IMR-90 (cell line): ENCODE measurements around the gene IKZF3. TPM values are rescaled to one million over a fixed set of nuclear protein-coding genes. Genes with fewer than 3 reads are reported as not detected.

Experiments used
- ATAC-seq: fragments of 200-7000 bp; cut with Tn5 transposase; 2 replicates; pipeline ENCODE4 v1.9.1; 2020; ENCODE audit warnings: low read depth, mild to moderate bottlenecking, moderate library complexity
- BruUV-seq: library from RNA; stranded (reverse); fragments of 400-500 nt; replicated peaks from 2 replicates; lab custom pipeline; 2021; lab: Mats Ljungman, UMichigan
- CTCF ChIA-PET: fragments of 300-600 bp; formaldehyde crosslinking; extraction: SDS; loops from one replicate; lab custom pipeline; 2021; ENCODE audit warnings: antibody characterized with exemption; lab: Yijun Ruan, JAX
- POLR2A ChIA-PET: fragments of 300-600 bp; sonication (Branson Sonifier 250); formaldehyde crosslinking; loops from one replicate; lab custom pipeline; 2022; ENCODE audit warnings: antibody characterized with exemption; ENCODE audit not compliant: unreplicated experiment; lab: Charles Lee
- DNase-seq: peaks from one replicate; pipeline ENCODE4 v3.0.0; 2013
- H2AFZ ChIP-seq: replicated peaks from 2 replicates; pipeline ENCODE3; 2013; ENCODE audit warnings: low read length, mild to moderate bottlenecking; ENCODE audit not compliant: poor library complexity
- H2AK5ac ChIP-seq: 2 replicates; pipeline ENCODE4 v1.6.1; 2013; ENCODE audit warnings: low read depth, low read length, inconsistent platforms
- H2AK9ac ChIP-seq: replicated peaks from 2 replicates; pipeline ENCODE3; 2013; ENCODE audit warnings: mild to moderate bottlenecking, low read depth, low read length, moderate library complexity; ENCODE audit not compliant: poor library complexity
- H2BK120ac ChIP-seq: 2 replicates; pipeline ENCODE4 v1.6.1; 2013; ENCODE audit warnings: low read depth, low read length, inconsistent platforms
- H2BK15ac ChIP-seq: 3 replicates; pipeline ENCODE4 v1.6.1; 2013; ENCODE audit warnings: low read depth, low read length, inconsistent platforms
- H2BK20ac ChIP-seq: 2 replicates; pipeline ENCODE4 v1.6.1; 2013; ENCODE audit warnings: low read depth, mild to moderate bottlenecking, inconsistent platforms, low read length, moderate library complexity
- H2BK5ac ChIP-seq: 2 replicates; pipeline ENCODE4 v1.6.1; 2013; ENCODE audit warnings: mild to moderate bottlenecking, low read depth, low read length, inconsistent platforms; ENCODE audit not compliant: poor library complexity, severe bottlenecking
- H3K14ac ChIP-seq: replicated peaks from 2 replicates; pipeline ENCODE4 v1.6.1; 2013; ENCODE audit warnings: low read depth, low read length, inconsistent platforms
- H3K18ac ChIP-seq: 2 replicates; pipeline ENCODE4 v1.6.1; 2013; ENCODE audit warnings: low read depth, low read length, control low read depth
- H3K23ac ChIP-seq: 2 replicates; pipeline ENCODE4 v1.6.1; 2013; ENCODE audit warnings: low read depth, low read length, inconsistent platforms
- H3K27ac ChIP-seq: 2 replicates; pipeline ENCODE4 v1.5.1; 2013; ENCODE audit warnings: mild to moderate bottlenecking, control low read depth, low read length; ENCODE audit not compliant: insufficient read depth
- H3K27me3 ChIP-seq: 2 replicates; pipeline ENCODE4 v1.6.1; 2013; ENCODE audit warnings: low read length; ENCODE audit not compliant: control insufficient read depth, insufficient read depth
- H3K36me3 ChIP-seq: 2 replicates; pipeline ENCODE4 v1.6.1; 2013; ENCODE audit warnings: low read length, mixed read lengths; ENCODE audit not compliant: control insufficient read depth, insufficient read depth
- H3K4ac ChIP-seq: 2 replicates; pipeline ENCODE4 v1.6.1; 2013; ENCODE audit warnings: low read depth, low read length, inconsistent platforms
- H3K4me1 ChIP-seq: 2 replicates; pipeline ENCODE4 v1.6.1; 2013; ENCODE audit warnings: low read length, mixed read lengths; ENCODE audit not compliant: control insufficient read depth, insufficient read depth
- H3K4me2 ChIP-seq: 2 replicates; pipeline ENCODE4 v1.6.1; 2013; ENCODE audit warnings: low read depth, mild to moderate bottlenecking, control low read depth, low read length, moderate library complexity
- H3K4me3 ChIP-seq: 2 replicates; pipeline ENCODE4 v1.5.1; 2013; ENCODE audit warnings: low read depth, mild to moderate bottlenecking, control low read depth, low read length, moderate library complexity; ENCODE audit not compliant: insufficient read depth
- H3K56ac ChIP-seq: 2 replicates; pipeline ENCODE4 v1.6.1; 2013; ENCODE audit warnings: low read length, inconsistent platforms; ENCODE audit not compliant: insufficient read depth; ENCODE audit errors: extremely low read depth
- H3K79me1 ChIP-seq, 2 experiments: 2 replicates each; pipeline ENCODE4 v1.6.1; 2013; ENCODE audit warnings: low read length in 2 of 2, inconsistent platforms in 1 of 2, low read depth in 1 of 2
- H3K9ac ChIP-seq: 2 replicates; pipeline ENCODE4 v1.6.1; 2013; ENCODE audit warnings: low read depth, low read length, control low read depth
- H3K9me1 ChIP-seq: 2 replicates; pipeline ENCODE4 v1.6.1; 2013; ENCODE audit warnings: low read length, inconsistent platforms; ENCODE audit not compliant: insufficient read depth
- H3K9me3 ChIP-seq: 2 replicates; pipeline ENCODE4 v1.6.1; 2013; ENCODE audit warnings: low read length; ENCODE audit not compliant: control insufficient read depth, insufficient read depth
- H4K20me1 ChIP-seq: 2 replicates; pipeline ENCODE4 v1.6.1; 2013; ENCODE audit warnings: low read length, inconsistent platforms; ENCODE audit not compliant: insufficient read depth
- H4K5ac ChIP-seq: 2 replicates; pipeline ENCODE4 v1.6.1; 2013; ENCODE audit warnings: mild to moderate bottlenecking, low read depth, low read length, control low read depth
- H4K8ac ChIP-seq, 2 experiments: 2 replicates each; pipeline ENCODE4 v1.6.1; 2013; ENCODE audit warnings: low read depth in 2 of 2, low read length in 2 of 2, control low read depth in 1 of 2, inconsistent platforms in 1 of 2
- H4K91ac ChIP-seq: 2 replicates; pipeline ENCODE4 v1.6.1; 2013; ENCODE audit warnings: low read depth, low read length, inconsistent platforms; ENCODE audit not compliant: insufficient read depth
- CEBPB ChIP-seq: IDR thresholded peaks from 2 replicates; pipeline ENCODE4 v1.6.1; 2012; ENCODE audit warnings: low read depth, low read length, improper control_type of control experiment
- CHD1 ChIP-seq: IDR thresholded peaks from 2 replicates; pipeline ENCODE4 v1.6.1; 2012; ENCODE audit warnings: low read depth, low read length, improper control_type of control experiment
- CTCF ChIP-seq: conservative IDR thresholded peaks from 2 replicates; pipeline ENCODE4 v1.5.1; 2012; ENCODE audit warnings: mild to moderate bottlenecking, low read depth, low read length, improper control_type of control experiment
- FOS ChIP-seq: fragments of 150-350 bp; IDR thresholded peaks from 2 replicates; pipeline ENCODE4 v1.6.1; 2016; ENCODE audit warnings: low read depth, low read length
- MAFK ChIP-seq: IDR thresholded peaks from 2 replicates; pipeline ENCODE4 v1.6.1; 2012; ENCODE audit warnings: low read depth, low read length, improper control_type of control experiment
- MAZ ChIP-seq: IDR thresholded peaks from 2 replicates; pipeline ENCODE4 v1.6.1; 2012; ENCODE audit warnings: low read depth, mild to moderate bottlenecking, low read length, improper control_type of control experiment, moderate library complexity, borderline replicate concordance
- MXI1 ChIP-seq: IDR thresholded peaks from 2 replicates; pipeline ENCODE4 v1.6.1; 2012; ENCODE audit warnings: low read depth, mild to moderate bottlenecking, low read length, moderate library complexity, borderline replicate concordance
- NFE2L2 ChIP-seq: fragments of 150-350 bp; IDR thresholded peaks from 2 replicates; pipeline ENCODE4 v1.6.1; 2016; ENCODE audit warnings: low read depth, mild to moderate bottlenecking, low read length
- POLR2A ChIP-seq: IDR thresholded peaks from 2 replicates; pipeline ENCODE4 v1.6.1; 2012; ENCODE audit warnings: mild to moderate bottlenecking, low read depth, low read length
- RAD21 ChIP-seq: IDR thresholded peaks from 2 replicates; pipeline ENCODE4 v1.6.1; 2012; ENCODE audit warnings: low read length, improper control_type of control experiment
- RCOR1 ChIP-seq: IDR thresholded peaks from 2 replicates; pipeline ENCODE4 v1.6.1; 2012; ENCODE audit warnings: mild to moderate bottlenecking, low read length, improper control_type of control experiment; ENCODE audit not compliant: insufficient replicate concordance
- RFX5 ChIP-seq: IDR thresholded peaks from 2 replicates; pipeline ENCODE4 v1.8.0; 2012; ENCODE audit warnings: low read depth, mild to moderate bottlenecking, low read length, moderate library complexity
- SMC3 ChIP-seq: fragments of 150-350 bp; IDR thresholded peaks from 2 replicates; pipeline ENCODE4 v1.6.1; 2016; ENCODE audit warnings: low read depth, mild to moderate bottlenecking, antibody characterized with exemption, low read length, moderate library complexity
- USF2 ChIP-seq: fragments of 150-350 bp; IDR thresholded peaks from 2 replicates; pipeline ENCODE4 v1.6.1; 2017; ENCODE audit warnings: mild to moderate bottlenecking, antibody characterized with exemption, low read length, low read depth
- WGBS, 2 experiments: methylation state at CpG; one replicate each; pipeline versions ENCODE4 v1.1.5 to v1.1.7; 2013; ENCODE audit warnings: missing lambda C conversion rate in 2 of 2; ENCODE audit not compliant: insufficient read length in 1 of 2; ENCODE audit errors: extremely low coverage in 2 of 2; 5-methylcytosine and 5-hydroxymethylcytosine counted together
- dilution Hi-C: fragments of 300-500 bp; cut with HindIII; formaldehyde crosslinking; loops from one replicate; pipeline ENCODE4 v1.14.3; 2018; ENCODE audit warnings: low sequenced_read_pairs; ENCODE audit not compliant: unreplicated experiment
- in situ Hi-C: fragments of 300-500 bp; cut with MboI; formaldehyde crosslinking; loops from 3 replicates; pipeline ENCODE4 v1.14.3; 2019; ENCODE audit warnings: low sequenced_read_pairs, inconsistent platforms, mixed read lengths
- intact Hi-C: fragments of 100-400 bp; cut with micrococcal nuclease; formaldehyde crosslinking; loops from 2 replicates; pipeline ENCODE4 v1.10.0; 2022
- polyA plus RNA-seq, 3 experiments: library from polyadenylated mRNA; depleted of rRNA; stranded (reverse); fragments of >200 nt; gene quantifications; 2 replicates each; pipeline ENCODE4 v1.2.3, GENCODE V29; 2012; ENCODE audit warnings: low replicate concordance in 1 of 3
- total RNA-seq: library from RNA; depleted of rRNA; stranded (reverse); fragments of >200 nt; gene quantifications from 2 replicates; pipeline ENCODE4 v1.2.3, GENCODE V29; 2012

IKZF3 gene
- total and polyA plus RNA-seq, 2 of the 4 experiments (the other 2 are of a cell fraction), result not detected

- ATAC-seq (peak; percentile 57), DNase-seq (peak; percentile 31)
- intact Hi-C loops, result loop anchor here (1.0 kb wide), 1 partner anchor 108 kb away; the partner anchor contains the start of gene PSMD3
- peaks cover 10% of the 10 kb centered on the region for H3K9me3 ChIP-seq
- no peaks in the 10 kb centered on the region for H3K36me3 ChIP-seq
- in situ Hi-C loops, result no loop called here
- H3K27me3 ChIP-seq, result peaks cover 29% of the 10 kb centered on the region
- ChIA-PET CTCF (interaction anchor here (2.1 kb wide), 1 partner anchor 10 kb away, joined by 6 read pairs; no protein-coding TSS in a partner anchor), POLR2A (no interaction called here)
- no peak overlapping the region for H3K9ac ChIP-seq
- no peak overlapping the region for H4K5ac ChIP-seq
- H2BK20ac ChIP-seq, result no peak overlapping the region
- H3K4ac ChIP-seq, result no peak overlapping the region
- H2AFZ ChIP-seq, result no peak overlapping the region
- H3K79me1 ChIP-seq, result no peaks in the 10 kb centered on the region
- no peak overlapping the region for H3K4me3 ChIP-seq
- WGBS, 2 experiments, result no CpG with 5 or more reads among the region's 2 CpGs
- no peak overlapping the region for H3K23ac ChIP-seq
- no peaks in the 10 kb centered on the region for H3K4me1 ChIP-seq
- no peak overlapping the region for H3K4me2 ChIP-seq
- H3K9me1 ChIP-seq, result no peaks in the 10 kb centered on the region
- no peak overlapping the region for H3K14ac ChIP-seq
- no peak overlapping the region for H3K18ac ChIP-seq
- H2AK5ac ChIP-seq, result no peak overlapping the region
- H2BK120ac ChIP-seq, result no peak overlapping the region
- no peak overlapping the region for H3K56ac ChIP-seq
- BruUV-seq, result no TSS peak
- no peaks in the 10 kb centered on the region for H4K20me1 ChIP-seq
- H4K91ac ChIP-seq, result no peak overlapping the region
- no peak overlapping the region for H2AK9ac ChIP-seq
- H3K27ac ChIP-seq, result no peak overlapping the region
- no peak for TF ChIP-seq POLR2A
- TF ChIP-seq RCOR1, result no peak
- TF ChIP-seq NFE2L2, result no peak
- peak; percentile 49; the same call in 1 of the 2 replicates for TF ChIP-seq SMC3
- no peak for TF ChIP-seq CEBPB
- TF ChIP-seq CHD1, result no peak
- TF ChIP-seq MAFK, result no peak
- no peak for TF ChIP-seq RFX5
- no peak for TF ChIP-seq MAZ
- peak; percentile 44 for TF ChIP-seq CTCF
- TF ChIP-seq FOS, result no peak
- no peak for TF ChIP-seq MXI1
- no peak for TF ChIP-seq USF2
- peak; percentile 54 for TF ChIP-seq RAD21
- no peak overlapping the region for H4K8ac ChIP-seq
- no peak overlapping the region for H2BK15ac ChIP-seq
- dilution Hi-C loops, result no loop called here
- no peak overlapping the region for H2BK5ac ChIP-seq
These were observed 8.6 kb upstream of the IKZF3 start for GRCh38 chr17:39872751-39873150.
